Adrenal gland (tissue), 12 donors: ENCODE data around the gene CLEC10A. TPM values are rescaled to one million over a fixed set of nuclear protein-coding genes. Genes with fewer than 3 reads are reported as not detected.
"Not testable (repeated sequence)": the region's sequence is repeated elsewhere in the genome, so short reads cannot be mapped to it uniquely, and the experiment has no call there.

ENCODE experiments used
- DNase-seq, 7 donors: peaks; one replicate each; pipeline ENCODE4 v3.0.0-alpha.2; 2019 to 2020
- H3K27ac ChIP-seq, 5 donors: fragments of 200-600 bp; sonication (generic) in 4 of 5; 1 replicate in 3 of 5; 2 replicates in 2 of 5; pipeline versions ENCODE4 v1.5.1 to v1.8.0; 2016 to 2020; ENCODE audit warnings: mild to moderate bottlenecking in 1 of 5
- H3K27me3 ChIP-seq: fragments of 200-600 bp; 2 replicates; pipeline ENCODE4 v1.8.0; 2021
- H3K36me3 ChIP-seq, 2 donors: fragments of 200-600 bp; replicated peaks in 1 of 2; 1 replicate in 1 of 2; 2 replicates in 1 of 2; pipeline versions ENCODE4 v1.5.1 to v1.8.0; 2018 to 2022
- H3K4me1 ChIP-seq, 2 donors: fragments of 200-600 bp; replicated peaks in 1 of 2; 1 replicate in 1 of 2; 2 replicates in 1 of 2; pipeline versions ENCODE4 v1.5.1 to v1.8.0; 2018 to 2021
- H3K4me3 ChIP-seq, 4 donors: fragments of 200-600 bp; sonication (generic) in 3 of 4; one replicate each; pipeline ENCODE4 v1.5.1; 2016 to 2018
- H3K9me3 ChIP-seq, 3 donors: fragments of 200-600 bp; sonication (generic) in 1 of 3; replicated peaks in 1 of 3; 1 replicate in 2 of 3; 2 replicates in 1 of 3; pipeline versions ENCODE4 v1.5.1 to v1.8.0; 2016 to 2021
- CTCF ChIP-seq, 6 experiments: fragments of 450-650 bp in 4 of 6; fragments of 200-600 bp in 2 of 6; sonication (generic) in 1 of 6; IDR thresholded peaks; 1 replicate in 5 of 6; 2 replicates in 1 of 6; pipeline versions ENCODE4 v1.5.1 to v1.8.0; 2016 to 2021; ENCODE audit warnings: antibody characterized with exemption in 6 of 6, mild to moderate bottlenecking in 2 of 6, moderate library complexity in 1 of 6
- POLR2A ChIP-seq, 2 donors: fragments of 450-650 bp; IDR thresholded peaks; one replicate each; pipeline ENCODE4 v1.6.1; 2017; ENCODE audit warnings: antibody characterized with exemption in 2 of 2, mild to moderate bottlenecking in 2 of 2, moderate library complexity in 1 of 2
- WGBS, 4 donors: extraction: QIAGEN DNeasy Blood & Tissue Kit in 2 of 4; methylation state at CpG; one replicate each; pipeline versions ENCODE4 v1.1.5 to v1.1.7; 2013 to 2017; 5-methylcytosine and 5-hydroxymethylcytosine counted together
- intact Hi-C, 2 donors: fragments of 100-400 bp; cut with DNase I; formaldehyde crosslinking; loops; one replicate each; pipeline versions ENCODE4 v1.14.1 to v1.15.0; 2022 to 2023
- polyA plus RNA-seq, 3 donors: library from polyadenylated mRNA; stranded (reverse); fragments of 200-250 nt in 2 of 3; fragments of 350-450 nt in 1 of 3; fragmentation: Illumina TruSeq in 1 of 3; extraction: RNeasy Lipid Tissue Mini Kit (QIAGEN cat#74804) in 1 of 3; gene quantifications; one replicate each; pipeline ENCODE4 v1.2.3, GENCODE V29; 2013 to 2014
- total RNA-seq, 9 donors: library from RNA; depleted of rRNA in 4 of 9; stranded (reverse); fragments of >200 nt in 4 of 9; fragments of 120-200 nt in 1 of 9; fragmentation: NEBNext Ultra II Directional in 1 of 9; extraction: Animal tissue kit (Norgen Biotek cat#: 25700) in 1 of 9; gene quantifications; one replicate each; pipeline versions ENCODE4 v1.1.0 to v1.2.4, GENCODE V29; 2013 to 2023
- donor health status: healthy with polysubstance abuse.
- donor health status: Bipolar disorder and iron deficiency.
- donor health status: DM: yes; HTN: yes; CAD: no.
- donor health status: DM: no; HTN: no; CAD: no.
- donor health status: DM: no; HTN: no; CAD: no.
- donor health status: DM: yes; HTN: yes; CAD: no.

CLEC10A gene
- total and polyA plus RNA-seq, 12 donors: 0.83 to 14.1 (median 4.7) TPM

- DNase-seq: no peak
- intact Hi-C loops: no loop called here
- no peak overlapping the region for H3K4me3 ChIP-seq
- H3K27me3 ChIP-seq: peaks cover 1% of the 10 kb centered on the region
- H3K36me3 ChIP-seq: no peaks in the 10 kb centered on the region
- H3K9me3 ChIP-seq: no peaks in the 10 kb centered on the region
- H3K27ac ChIP-seq: no peak overlapping the region
- 73 to 82% (median 78%) methylated on average over 5 to 6 of the region's 6 CpGs for WGBS, 4 donors
- TF ChIP-seq CTCF (IDR thresholded peaks at IDR 0.05): no peak
- no peak for TF ChIP-seq POLR2A (IDR thresholded peaks at IDR 0.05)
- H3K4me1 ChIP-seq: peaks cover 5 to 20% of the 10 kb centered on the region in 2 donors
Observed at GRCh38 chr17:7048968-7049367, 31.1 kb downstream of the CLEC10A start.

GRCh38 chr17:7047566-7047965 is 32.5 kb downstream of the CLEC10A start:
- TF ChIP-seq POLR2A (IDR thresholded peaks at IDR 0.05) (no peak), CTCF (IDR thresholded peaks at IDR 0.05) (no peak)
- H3K9me3 ChIP-seq: no peaks in the 10 kb centered on the region
- peaks cover 13% of the 10 kb centered on the region for H3K27me3 ChIP-seq
- no peak for DNase-seq
- peaks cover 11 to 34% of the 10 kb centered on the region in 2 donors for H3K4me1 ChIP-seq
- no peaks in the 10 kb centered on the region for H3K36me3 ChIP-seq
- H3K27ac ChIP-seq: peak overlapping the region in 2 of 5 donors; percentile 68 to 75
- intact Hi-C loops: no loop called here
- WGBS, 4 donors: 71 to 79% (median 74%) methylated on average over 6 of the region's 6 CpGs
- no peak overlapping the region for H3K4me3 ChIP-seq

- whole genome bisulfite sequencing, 4 donors: 4 to 5% (median 4%) methylated on average over 24 to 26 of the region's 26 CpGs
- TF ChIP-seq POLR2A (IDR thresholded peaks at IDR 0.05): peak in 1 of 2 donors; percentile 25
- peak; percentile 44 to 80 (median 75) for DNase-seq
- Histone ChIP-seq H3K27ac (peak overlapping the region in 3 of 5 donors; percentile 58 to 75 (median 68)), H3K27me3 (peaks cover 18% of the 10 kb centered on the region), H3K4me1 (peaks cover 11 to 34% of the 10 kb centered on the region in 2 donors), H3K4me3 (peak overlapping the region in 2 of 4 donors; percentile 8 to 40)
- H3K9me3 ChIP-seq, intact Hi-C loops, H3K36me3 ChIP-seq: not testable (repeated sequence)
Observed at GRCh38 chr17:7046725-7047397, 33.2 kb downstream of the CLEC10A start.

GRCh38 chr17:7046127-7046724 is 33.8 kb downstream of the CLEC10A start:
- TF ChIP-seq CTCF (IDR thresholded peaks at IDR 0.05): peak in 1 of 6 experiments; percentile 40
- TF ChIP-seq POLR2A (IDR thresholded peaks at IDR 0.05): no peak
- peaks cover 18% of the 10 kb centered on the region for H3K27me3 ChIP-seq
- no peaks in the 10 kb centered on the region for H3K36me3 ChIP-seq
- H3K27ac ChIP-seq: peak overlapping the region in 3 of 5 donors; percentile 58 to 75 (median 68)
- intact Hi-C loops: no loop called here
- H3K4me3 ChIP-seq: peak overlapping the region in 2 of 4 donors; percentile 8 to 40
- 4 to 18% (median 12%) methylated on average over 12 to 15 of the region's 15 CpGs for WGBS, 4 donors
- peak in 6 of 7 donors; percentile 40 to 69 (median 50) for DNase-seq
- H3K9me3 ChIP-seq: no peaks in the 10 kb centered on the region
- peaks cover 11 to 34% of the 10 kb centered on the region in 2 donors for H3K4me1 ChIP-seq
